Ascending aorta (tissue), 2 donors: Measurements from ENCODE around the gene CAV1. TPM values are rescaled to one million over a fixed set of nuclear protein-coding genes. Genes with fewer than 3 reads are reported as not detected.

Source experiments
- DNase-seq, 2 donors: peaks; one replicate each; pipeline ENCODE4 v3.0.0-alpha.2; 2019; ENCODE audit warnings: low spot score in 2 of 2
- H3K27ac ChIP-seq, 2 donors: fragments of 200-600 bp; sonication (generic); one replicate each; pipeline ENCODE4 v1.5.1; 2016 to 2017; ENCODE audit warnings: mild to moderate bottlenecking in 1 of 2
- H3K27me3 ChIP-seq: fragments of 200-600 bp; sonication (generic); one replicate; pipeline ENCODE4 v1.5.1; 2017
- H3K36me3 ChIP-seq, 2 donors: fragments of 200-600 bp; sonication (generic); one replicate each; pipeline ENCODE4 v1.5.1; 2016
- H3K4me1 ChIP-seq, 2 donors: fragments of 200-600 bp; sonication (generic); one replicate each; pipeline ENCODE4 v1.5.1; 2016 to 2017; ENCODE audit warnings: mild to moderate bottlenecking in 1 of 2
- H3K4me3 ChIP-seq, 2 donors: fragments of 200-600 bp; sonication (generic); one replicate each; pipeline ENCODE4 v1.5.1; 2016 to 2017; ENCODE audit warnings: mild to moderate bottlenecking in 1 of 2
- H3K9me3 ChIP-seq, 2 donors: fragments of 200-600 bp; sonication (generic); one replicate each; pipeline ENCODE4 v1.5.1; 2016
- CTCF ChIP-seq, 3 experiments: fragments of 200-600 bp in 2 of 3; fragments of 450-650 bp in 1 of 3; sonication (generic) in 2 of 3; IDR thresholded peaks; one replicate each; pipeline ENCODE4 v1.5.1; 2016 to 2019; ENCODE audit warnings: antibody characterized with exemption in 3 of 3, mild to moderate bottlenecking in 1 of 3, moderate library complexity in 1 of 3
- intact Hi-C: fragments of 100-400 bp; cut with DNase I; formaldehyde crosslinking; loops from one replicate; pipeline ENCODE4 v1.15.1; 2023
- total RNA-seq: library from RNA; depleted of rRNA; stranded (reverse); fragments of >200 nt; gene quantifications from one replicate; pipeline ENCODE4 v1.1.0, GENCODE V29; 2016

Gene CAV1
- total RNA-seq, 1 donor from 2014 or later = 156 TPM

GRCh38 chr7:116579322-116579721 is 54.5 kb downstream of the CAV1 start:
- no peak for DNase-seq
- TF ChIP-seq CTCF (IDR thresholded peaks at IDR 0.05) = no peak
- Histone ChIP-seq H3K9me3 (no peaks in the 10 kb centered on the region), H3K4me1 (peaks cover 18 to 34% of the 10 kb centered on the region in 2 donors), H3K4me3 (no peak overlapping the region), H3K36me3 (no peaks in the 10 kb centered on the region), H3K27me3 (no peaks in the 10 kb centered on the region), H3K27ac (no peak overlapping the region)
- intact Hi-C loops = no loop called here

- Histone ChIP-seq H3K36me3 (no peaks in the 10 kb centered on the region), H3K4me3 (no peak overlapping the region), H3K9me3 (no peaks in the 10 kb centered on the region), H3K27me3 (no peaks in the 10 kb centered on the region), H3K27ac (no peak overlapping the region), H3K4me1 (peaks cover 18 to 38% of the 10 kb centered on the region in 2 donors)
- intact Hi-C loops = loop anchor here (5.0 kb wide), 2 partner anchors 138 to 223 kb away; no protein-coding TSS in a partner anchor
- TF ChIP-seq CTCF (IDR thresholded peaks at IDR 0.05) = no peak
- no peak for DNase-seq
Measured at GRCh38 chr7:116579835-116580234, 55.0 kb downstream of the CAV1 start.

GRCh38 chr7:116582164-116582732 is 57.4 kb downstream of the CAV1 start:
- DNase-seq = no peak
- H3K4me1 ChIP-seq = peaks cover 14 to 28% of the 10 kb centered on the region in 2 donors
- TF ChIP-seq CTCF (IDR thresholded peaks at IDR 0.05) = no peak
- H3K4me3 ChIP-seq = no peak overlapping the region
- H3K9me3 ChIP-seq = no peaks in the 10 kb centered on the region
- intact Hi-C loops = loop anchor here (2.0 to 5.0 kb wide), 3 partner anchors 55 to 225 kb away; no protein-coding TSS in a partner anchor
- no peaks in the 10 kb centered on the region for H3K36me3 ChIP-seq
- peak overlapping the region; percentile 69 to 80 for H3K27ac ChIP-seq
- no peaks in the 10 kb centered on the region for H3K27me3 ChIP-seq

GRCh38 chr7:116582806-116583444 is 58.1 kb downstream of the CAV1 start:
- peak overlapping the region; percentile 69 to 80 for H3K27ac ChIP-seq
- H3K9me3 ChIP-seq = no peaks in the 10 kb centered on the region
- intact Hi-C loops = loop anchor here (2.0 to 5.0 kb wide), 3 partner anchors 56 to 226 kb away; no protein-coding TSS in a partner anchor

GRCh38 chr7:116583653-116584052 is 58.8 kb downstream of the CAV1 start:
- peak overlapping the region in 1 of 2 donors; percentile 23 for H3K4me3 ChIP-seq
- no peaks in the 10 kb centered on the region for H3K36me3 ChIP-seq
- no peak for TF ChIP-seq CTCF (IDR thresholded peaks at IDR 0.05)
- no peaks in the 10 kb centered on the region for H3K9me3 ChIP-seq
- H3K27me3 ChIP-seq = no peaks in the 10 kb centered on the region
- intact Hi-C loops = loop anchor here (2.0 to 5.0 kb wide), 3 partner anchors 57 to 226 kb away; no protein-coding TSS in a partner anchor
- peak overlapping the region; percentile 69 to 80 for H3K27ac ChIP-seq
- DNase-seq = no peak
- peaks cover 9 to 25% of the 10 kb centered on the region in 2 donors for H3K4me1 ChIP-seq

More at GRCh38 chr7:116582806-116583444, 58.1 kb downstream of the CAV1 start:
- no peak for TF ChIP-seq CTCF (IDR thresholded peaks at IDR 0.05)
- Histone ChIP-seq H3K4me3 (peak overlapping the region in 1 of 2 donors; percentile 23), H3K4me1 (peaks cover 9 to 22% of the 10 kb centered on the region in 2 donors), H3K27me3 (no peaks in the 10 kb centered on the region), H3K36me3 (no peaks in the 10 kb centered on the region)
- peak in 1 of 2 donors; percentile 86 for DNase-seq
